NCI-H460 (cell line): ENCODE measurements around the gene GRIK4. TPM values are rescaled to one million over a fixed set of nuclear protein-coding genes. Genes with fewer than 3 reads are reported as not detected.

Source experiments
- DNase-seq: peaks from one replicate; pipeline ENCODE4 v3.0.0-alpha.2; 2016; ENCODE audit warnings: low read depth; ENCODE audit errors: extremely low read depth
- total RNA-seq: library from RNA; depleted of rRNA; stranded (reverse); fragments of >200 nt; shearing (Covaris generic); gene quantifications from 2 replicates; pipeline ENCODE4 v1.2.3, GENCODE V29; 2014

GRIK4 gene
- total RNA-seq, 1 experiment from 2014 or later = not detected

DNA sequence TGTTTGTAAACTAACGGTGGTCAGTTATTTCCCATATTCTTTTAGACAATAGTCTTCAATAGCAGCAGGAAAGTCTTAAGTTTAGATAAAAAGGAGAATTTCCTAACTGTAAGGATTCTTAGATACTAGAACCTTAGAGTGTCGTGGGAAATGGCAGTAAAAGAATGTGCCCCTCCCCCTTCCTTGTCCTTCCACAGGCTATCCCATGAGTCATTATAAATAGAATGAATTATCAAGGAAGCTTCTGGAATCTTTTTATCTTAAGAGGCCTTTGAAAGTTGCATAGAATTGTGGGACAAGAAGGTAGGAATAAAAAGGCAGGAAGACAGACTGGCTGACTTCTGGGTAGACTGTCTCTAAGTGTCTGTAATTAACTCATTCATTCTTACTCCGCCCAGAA is 347.2 kb downstream of the GRIK4 start:
- no peak for DNase-seq

DNA sequence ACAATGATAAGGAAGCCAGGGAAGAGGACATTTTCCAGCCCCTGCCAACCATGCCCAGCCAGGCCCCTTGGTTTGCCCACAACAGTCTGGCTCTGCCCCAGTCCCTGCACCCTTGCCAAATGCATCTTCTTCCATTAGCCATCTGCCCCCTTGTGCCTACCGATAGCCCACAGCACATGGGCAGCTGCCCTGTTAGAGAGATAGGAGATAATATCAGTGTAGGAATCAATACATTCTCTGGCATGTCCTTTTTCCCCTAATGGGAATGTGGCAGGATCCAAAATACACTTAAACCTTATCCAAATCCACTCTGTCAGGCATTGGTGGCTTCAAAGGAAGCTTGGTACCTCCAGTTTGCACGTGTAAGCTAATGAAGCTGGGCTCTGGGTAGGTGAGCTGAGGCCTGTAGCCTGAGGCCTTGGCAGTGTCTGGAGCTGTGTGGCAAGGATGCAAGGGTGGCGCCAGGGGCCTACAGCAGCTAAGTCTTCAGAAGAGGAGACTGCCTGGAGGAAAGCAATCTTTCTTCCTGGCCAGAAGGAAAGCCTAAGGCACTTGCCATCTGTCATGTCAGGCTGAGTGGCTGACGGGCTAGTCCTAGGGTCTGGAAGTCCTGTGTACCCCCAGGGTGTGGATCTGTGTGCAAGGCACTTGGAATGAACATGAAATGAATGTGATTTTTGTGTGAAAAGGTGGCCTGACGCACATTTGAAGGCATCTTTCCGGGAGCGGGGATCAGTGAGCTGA is 348.2 kb downstream of the GRIK4 start:
- no peak for DNase-seq

DNA sequence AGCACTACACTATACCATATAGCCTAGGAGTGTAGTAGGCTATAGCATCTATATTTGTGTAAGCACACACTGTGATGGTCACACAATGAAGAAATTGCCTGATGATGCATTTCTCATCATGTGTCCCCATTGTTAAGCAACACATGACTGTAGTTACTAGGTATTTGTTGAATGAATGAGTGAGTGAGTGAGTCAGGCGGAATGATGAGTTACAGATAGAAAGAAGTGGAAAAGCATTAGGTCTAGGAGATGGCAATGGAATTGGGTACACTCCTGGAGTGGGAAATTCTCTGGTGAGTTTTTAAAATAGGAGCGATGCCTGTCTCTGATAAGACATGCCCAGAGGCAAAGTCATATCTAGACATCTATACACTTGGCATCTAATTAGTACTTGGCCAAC is 351.8 kb downstream of the GRIK4 start:
- no peak for DNase-seq

DNA sequence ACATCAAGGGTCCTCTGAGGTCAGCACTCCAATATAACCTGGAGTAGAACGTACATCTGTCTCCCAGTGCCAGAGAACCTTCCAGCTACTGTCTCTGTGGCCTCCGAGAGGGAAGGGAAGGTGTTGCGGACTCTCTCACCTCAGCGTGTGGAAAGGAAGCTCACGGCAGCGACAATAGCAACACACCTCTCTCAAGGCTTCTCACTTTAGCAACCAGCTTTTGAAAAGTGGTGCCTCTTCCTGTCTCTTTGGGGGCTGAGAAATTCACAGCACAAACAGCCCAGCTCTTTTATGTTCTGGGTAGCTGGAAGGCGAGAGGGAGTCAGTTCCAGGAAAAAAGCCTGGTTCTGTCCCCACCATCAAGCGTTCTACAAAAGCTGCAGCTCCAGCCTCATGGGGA is 355.5 kb downstream of the GRIK4 start:
- DNase-seq = no peak

DNA sequence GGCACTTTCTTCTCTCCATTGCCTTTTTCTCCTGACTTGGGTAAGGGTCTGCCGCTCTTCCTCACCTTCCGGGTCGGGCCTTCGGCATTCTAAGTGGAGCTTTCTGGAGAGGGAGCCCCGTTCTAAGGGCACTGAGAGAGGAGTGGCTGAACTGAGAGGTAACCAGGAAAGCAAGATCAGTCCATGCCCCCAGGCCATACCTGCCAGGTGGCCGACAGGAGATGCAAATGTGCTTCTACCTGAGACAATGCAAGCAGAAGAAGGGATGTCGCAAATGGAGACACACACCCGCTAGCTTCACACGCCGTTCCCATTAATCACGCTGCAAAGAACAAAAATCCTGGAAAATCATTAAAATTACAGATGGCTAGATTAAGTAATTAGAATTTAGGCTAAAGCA is 356.0 kb downstream of the GRIK4 start:
- no peak for DNase-seq

DNA sequence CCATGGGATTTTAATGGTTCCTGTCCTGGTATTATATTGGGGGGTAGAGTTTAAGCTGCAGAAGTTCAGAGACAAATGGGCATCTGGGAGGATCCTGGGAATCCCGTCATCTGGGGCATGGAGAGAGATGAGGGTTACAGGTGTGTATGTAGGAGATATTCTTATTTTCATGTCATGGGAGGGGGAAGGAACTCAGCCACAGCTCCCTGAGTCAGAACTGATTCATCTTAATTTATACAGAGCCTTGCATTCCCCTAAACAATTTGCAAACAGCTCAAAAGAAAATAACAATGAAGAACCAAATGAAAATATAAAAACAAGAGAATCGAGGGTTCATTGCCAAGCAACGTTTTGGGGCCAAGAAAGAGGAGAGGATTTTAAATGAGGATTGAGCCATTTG is 356.4 kb downstream of the GRIK4 start:
- DNase-seq = no peak

DNA sequence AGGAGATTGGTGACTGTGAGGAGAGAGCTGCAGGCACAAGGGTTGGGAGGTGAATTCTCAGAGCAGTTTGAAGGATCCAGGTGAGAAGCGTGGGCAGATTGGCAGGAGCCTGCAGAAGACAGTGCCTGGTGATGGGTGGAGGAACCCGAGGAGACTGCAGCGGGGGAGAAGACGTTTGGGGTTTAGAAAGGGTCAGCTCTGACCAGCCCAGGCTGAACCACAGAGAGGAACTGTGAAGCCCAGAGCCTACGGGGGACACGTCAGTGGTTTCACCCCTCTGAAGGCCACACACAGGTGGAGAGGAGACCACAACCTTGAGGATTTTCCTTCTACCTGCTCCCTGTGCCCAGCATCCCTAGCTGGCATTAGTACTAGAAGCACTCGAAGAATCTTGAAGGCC is 357.5 kb downstream of the GRIK4 start:
- DNase-seq = no peak

DNA sequence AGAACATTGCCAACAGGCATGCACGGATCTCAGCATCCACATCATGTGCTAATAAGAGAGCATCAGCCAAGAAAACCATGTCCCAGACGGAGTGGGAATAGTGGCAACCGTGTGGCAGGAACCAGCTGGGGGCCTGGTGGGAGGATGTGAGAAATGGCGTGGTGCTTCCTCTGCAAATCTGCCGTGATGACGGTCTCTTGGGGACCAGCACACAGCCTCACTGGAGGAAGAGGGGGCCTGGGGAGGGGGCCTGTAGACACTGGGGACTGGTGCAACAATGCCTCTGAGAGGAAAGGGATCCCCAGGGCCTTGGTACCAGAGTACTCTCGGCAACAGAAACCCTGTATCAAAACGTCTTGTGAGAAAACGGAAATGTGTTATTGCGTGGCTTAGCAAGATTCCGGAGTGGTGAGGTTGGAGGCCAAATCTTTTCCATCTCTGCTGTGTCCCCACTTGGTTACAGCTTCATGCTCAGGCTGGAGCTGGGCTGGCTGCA is 358.0 kb downstream of the GRIK4 start:
- no peak for DNase-seq

DNA sequence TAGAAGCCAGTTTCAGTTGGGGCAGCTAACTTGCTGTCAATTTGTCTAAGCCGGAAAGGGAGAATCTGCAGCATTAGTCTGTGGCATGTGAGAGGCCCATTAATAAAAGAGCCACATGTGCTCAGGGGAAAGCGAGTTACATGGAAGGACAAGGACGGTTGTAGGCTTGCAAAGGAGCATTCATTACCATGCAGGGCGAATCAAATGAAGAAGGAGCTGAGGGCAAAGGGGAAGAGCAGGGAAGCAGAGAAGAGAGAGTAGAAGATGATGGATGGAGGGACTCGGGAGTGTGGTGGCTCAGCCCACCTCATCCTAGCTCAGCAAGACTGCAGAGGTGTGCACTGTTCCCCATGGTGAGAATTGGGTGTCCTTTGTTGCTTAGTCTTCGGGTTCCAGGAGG is 359.6 kb downstream of the GRIK4 start:
- no peak for DNase-seq

DNA sequence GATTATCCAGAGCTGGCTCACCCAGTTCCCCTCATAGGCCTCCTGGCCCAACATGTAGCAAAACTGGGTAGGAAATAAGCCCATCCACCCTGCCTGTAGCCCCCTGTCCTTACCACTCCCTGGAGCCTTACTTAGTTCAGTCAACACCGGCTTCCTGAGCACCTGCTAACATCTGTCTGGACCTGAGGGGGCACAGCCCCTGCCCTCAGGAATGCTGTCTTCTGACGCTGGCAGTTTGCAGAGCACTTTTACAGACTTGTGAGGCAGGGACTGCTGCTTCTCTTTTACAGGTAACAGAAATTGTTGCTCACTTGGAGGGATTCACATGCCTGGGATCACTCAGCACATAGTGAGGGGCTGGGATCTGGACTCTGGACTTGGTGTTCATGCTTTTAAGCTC is 360.4 kb downstream of the GRIK4 start:
- DNase-seq = no peak

DNA sequence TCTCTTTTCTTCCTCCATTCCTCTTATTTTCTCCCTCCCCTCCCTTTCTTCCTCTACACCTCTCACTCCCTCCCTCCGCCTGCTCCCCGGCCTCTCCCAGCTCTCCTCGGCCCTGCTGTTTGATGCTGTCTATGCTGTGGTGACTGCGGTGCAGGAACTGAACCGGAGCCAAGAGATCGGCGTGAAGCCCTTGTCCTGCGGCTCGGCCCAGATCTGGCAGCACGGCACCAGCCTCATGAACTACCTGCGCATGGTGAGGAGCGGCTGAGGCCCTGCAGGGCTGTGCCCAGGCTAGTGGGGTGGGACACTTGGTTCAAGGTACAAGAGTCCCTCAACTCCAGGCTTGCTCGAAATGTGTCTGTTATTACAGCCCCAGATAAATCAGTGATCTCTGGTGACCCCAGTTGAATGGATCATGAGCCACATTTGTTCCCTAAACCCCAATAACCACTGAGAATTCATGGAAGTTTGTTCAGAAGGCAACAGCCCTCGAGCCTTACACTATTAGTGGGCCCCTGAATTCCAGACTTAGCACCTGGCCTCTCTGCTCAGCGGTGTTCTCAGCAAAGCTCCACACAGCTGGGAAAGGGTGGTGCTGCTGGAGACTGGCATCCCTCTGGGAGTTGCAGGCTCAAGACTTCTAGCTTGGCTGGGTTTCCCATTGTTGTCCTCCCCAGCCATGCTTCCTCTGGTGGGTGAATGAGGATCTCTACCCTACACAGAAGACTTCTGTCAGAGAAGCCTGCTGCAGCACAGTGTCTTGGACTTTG is 362.6 kb downstream of the GRIK4 start:
- DNase-seq = no peak

DNA sequence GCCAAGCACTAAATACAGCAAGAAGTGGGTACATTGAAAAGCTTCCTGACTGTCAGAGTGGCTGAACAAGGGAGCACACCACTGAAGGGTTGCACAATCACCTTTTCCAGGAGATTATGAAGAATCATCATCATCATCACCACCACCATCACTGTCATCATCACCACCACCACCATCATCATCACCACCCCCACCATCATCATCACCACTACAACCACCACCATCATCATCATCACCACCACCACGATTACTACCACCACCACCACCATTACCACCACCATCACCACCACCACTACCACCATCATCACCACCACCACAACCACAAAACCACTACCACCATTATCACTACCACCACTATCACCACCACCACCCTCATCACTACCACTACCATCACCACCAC is 364.4 kb downstream of the GRIK4 start:
- no peak for DNase-seq

DNA sequence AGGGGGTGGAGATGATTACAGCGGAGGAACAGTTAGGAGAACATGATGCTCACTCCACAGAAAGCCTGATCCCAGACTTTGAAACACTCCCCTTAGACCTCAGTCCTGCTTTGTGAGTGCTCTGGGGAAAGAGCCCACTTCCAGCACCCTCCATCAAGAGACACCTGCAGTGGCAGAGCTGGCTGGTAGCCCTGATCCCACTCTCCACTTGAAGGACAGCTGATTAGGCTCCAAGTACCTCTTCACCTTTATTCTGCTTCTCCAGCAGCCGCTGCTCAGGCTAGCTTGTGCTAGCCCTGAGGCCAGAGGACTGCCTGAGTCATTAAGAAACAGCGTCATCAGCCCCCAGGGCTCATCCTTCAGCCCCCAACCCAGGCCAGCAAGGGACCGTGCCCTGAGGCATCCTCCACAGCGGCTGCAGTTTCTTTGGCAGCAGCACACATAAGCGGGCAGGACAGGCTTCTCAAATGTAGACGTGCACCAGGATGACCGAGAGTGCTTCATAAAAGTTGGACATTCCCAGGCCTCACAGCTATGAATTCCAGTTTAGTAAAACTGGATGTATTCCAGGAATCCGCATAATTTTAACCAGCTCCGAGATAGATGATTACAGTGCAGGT is 366.3 kb downstream of the GRIK4 start:
- no peak for DNase-seq

DNA sequence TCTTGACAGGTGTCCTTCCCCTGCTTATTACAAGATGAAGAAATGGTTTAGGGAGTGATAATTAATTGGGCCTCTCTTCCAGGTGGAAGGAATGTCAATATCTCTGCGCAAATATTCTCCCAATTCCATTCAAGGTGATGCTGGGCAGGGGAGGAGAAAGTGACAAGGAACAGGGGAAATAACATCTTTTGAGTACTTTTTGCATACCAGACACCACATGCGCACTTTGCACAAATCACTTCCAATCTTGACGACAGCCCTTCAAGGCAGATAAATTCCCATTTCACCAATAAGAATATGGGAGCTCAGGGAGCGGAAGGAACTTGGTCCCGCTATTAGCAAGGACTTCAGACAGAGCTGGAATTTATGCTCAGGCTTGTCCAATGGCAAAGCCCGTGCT is 367.2 kb downstream of the GRIK4 start:
- DNase-seq = no peak

DNA sequence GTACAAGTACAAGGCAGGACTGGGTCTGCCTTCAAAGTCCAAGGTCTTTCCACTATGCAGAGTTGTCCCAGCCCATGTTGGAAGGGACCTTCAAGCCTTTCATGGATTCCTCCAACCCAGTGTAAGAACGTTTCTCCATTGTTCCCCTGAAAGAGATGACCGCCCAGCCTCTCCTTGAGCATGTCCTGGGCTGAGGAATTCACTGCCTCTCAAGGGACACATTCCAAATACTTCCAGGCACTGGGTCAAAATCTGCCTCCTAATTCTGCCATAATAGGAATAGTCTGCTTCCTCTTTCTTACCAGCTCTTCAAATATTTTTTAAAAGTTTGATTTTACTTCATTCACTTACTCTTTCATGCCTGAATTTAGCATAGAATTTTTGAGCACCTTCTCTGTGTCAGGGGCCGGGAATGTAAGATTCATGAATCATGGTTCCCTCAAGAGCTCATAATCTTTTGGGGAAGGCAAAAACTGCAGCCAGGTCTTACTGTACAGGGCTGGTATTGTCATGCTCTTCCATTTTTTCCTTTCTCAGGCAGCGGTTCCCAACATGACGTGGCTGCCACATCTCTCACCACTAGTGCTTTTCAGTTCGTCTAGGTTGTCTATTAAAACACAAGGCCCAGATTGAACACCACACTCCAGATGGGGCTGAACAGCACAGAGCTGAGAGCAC is 369.1 kb downstream of the GRIK4 start:
- DNase-seq = no peak

DNA sequence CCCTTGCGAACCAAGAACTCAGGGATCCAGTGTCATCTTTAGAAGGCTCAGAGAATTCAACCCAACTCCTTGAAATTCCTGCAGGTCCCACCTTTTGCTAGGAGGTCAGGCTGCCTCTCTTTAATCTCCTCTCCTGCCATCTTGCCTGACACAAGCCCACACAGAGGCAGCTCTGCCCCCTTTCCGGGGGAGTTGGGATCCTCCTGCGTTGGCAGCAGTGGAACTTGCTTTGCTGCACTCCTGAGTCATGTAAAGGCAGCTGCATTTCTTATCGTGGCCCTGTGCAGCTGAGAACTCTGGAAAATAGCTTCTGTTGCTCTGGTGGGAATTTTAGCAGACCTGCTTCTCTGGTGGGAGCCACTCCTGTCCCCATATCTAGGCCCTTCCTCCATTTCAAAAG is 370.0 kb downstream of the GRIK4 start:
- no peak for DNase-seq

DNA sequence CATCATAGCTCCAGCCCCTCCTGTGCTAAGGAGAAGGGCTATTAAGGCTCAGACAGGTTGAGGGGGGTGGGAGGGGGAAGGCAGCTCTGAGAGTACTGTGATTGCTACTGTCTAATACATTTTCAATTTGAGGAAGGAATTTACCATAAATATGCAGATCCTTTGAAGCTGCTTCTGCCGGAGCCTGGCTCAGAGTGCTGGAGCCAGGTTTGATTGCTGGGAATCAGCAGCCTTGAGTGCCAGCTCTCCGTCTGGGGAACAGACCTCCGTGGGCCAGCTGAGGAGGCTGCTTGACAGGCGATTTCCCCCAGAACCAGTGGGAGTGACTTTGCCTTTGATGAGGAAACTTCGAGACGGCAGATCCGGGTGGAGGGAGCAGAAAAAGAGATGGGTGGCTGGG is 370.6 kb downstream of the GRIK4 start:
- DNase-seq = no peak

DNA sequence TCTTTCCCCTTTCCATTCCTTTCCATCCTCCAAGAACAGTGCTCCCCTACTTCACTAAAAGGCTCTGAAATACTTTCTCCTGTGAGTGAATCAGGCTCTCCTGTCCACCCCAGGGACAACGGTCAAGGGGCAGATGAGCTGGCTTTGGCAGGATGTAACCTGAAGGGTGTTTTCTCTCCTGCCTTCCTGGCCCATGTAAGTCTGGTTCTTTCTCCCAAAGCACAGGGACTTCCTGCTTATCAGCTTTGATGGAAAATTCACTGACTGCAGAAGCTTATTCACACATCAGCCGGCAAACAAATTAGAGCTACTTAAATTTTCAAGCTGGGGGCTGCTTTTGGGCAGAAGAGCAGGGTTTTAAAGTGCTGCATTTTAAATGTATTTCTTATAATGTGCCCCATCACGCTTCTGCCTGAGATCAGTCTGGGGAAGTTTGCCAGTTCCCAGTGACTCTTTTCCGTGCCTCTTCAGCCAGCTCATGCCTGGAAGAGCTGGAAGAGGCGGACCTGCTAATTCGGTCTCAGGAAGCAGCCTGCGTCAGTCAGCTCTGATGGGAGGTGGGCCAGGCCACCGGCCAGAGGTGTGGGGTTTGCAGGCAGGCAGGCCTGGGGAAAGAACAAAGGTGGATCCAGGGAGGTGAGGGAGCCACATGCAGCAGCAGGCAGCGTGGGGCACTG is 372.0 kb downstream of the GRIK4 start:
- no peak for DNase-seq

DNA sequence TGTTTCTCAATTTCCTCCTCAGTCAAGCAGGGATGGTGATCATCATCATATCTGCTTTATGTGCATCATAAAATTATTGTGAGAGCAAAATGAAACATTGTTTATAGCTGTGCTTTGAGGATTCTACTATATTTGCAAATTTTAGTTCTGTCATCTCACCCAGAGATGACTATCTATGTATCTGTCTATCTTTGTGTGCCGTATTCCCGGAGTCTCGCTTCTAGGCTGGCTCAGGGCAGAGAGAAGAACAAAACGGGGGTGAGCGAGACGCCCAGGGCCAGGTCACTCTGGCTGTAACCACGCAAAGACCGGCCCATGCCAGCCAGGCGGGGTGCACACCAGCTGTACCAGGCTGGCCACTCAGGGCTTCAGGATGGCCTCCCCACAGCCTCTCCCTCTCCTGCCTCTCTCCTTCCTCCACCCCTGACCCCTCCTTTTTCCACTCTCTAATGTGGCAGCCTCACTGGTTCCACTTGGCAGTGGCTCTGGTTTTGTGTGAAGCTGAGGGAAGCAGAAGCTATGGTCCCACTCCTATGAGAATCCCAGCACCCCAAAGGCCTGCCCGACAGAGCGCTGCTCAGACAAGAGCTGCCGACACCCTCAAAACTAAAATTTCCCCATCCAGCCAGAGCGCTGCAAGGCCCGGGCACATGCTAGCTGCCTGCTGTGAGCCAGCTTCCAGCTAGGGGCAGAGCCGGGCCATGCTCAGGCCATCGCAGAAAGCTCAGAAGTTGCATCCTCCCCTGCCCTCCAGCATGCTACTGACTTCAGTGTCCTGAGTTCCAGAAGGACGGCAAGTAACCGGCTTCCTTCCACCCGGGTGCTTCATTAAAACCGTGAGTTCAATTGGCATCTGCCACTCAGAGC is 372.8 kb downstream of the GRIK4 start:
- DNase-seq = no peak
